Epidermal melanocyte (primary cell): ENCODE results near the gene ASB15.

Source experiments
- DNase-seq: peaks from one replicate; pipeline ENCODE4 v3.0.0; 2011; ENCODE audit warnings: low spot score; ENCODE audit not compliant: insufficient read length

Gene ASB15

DNA sequence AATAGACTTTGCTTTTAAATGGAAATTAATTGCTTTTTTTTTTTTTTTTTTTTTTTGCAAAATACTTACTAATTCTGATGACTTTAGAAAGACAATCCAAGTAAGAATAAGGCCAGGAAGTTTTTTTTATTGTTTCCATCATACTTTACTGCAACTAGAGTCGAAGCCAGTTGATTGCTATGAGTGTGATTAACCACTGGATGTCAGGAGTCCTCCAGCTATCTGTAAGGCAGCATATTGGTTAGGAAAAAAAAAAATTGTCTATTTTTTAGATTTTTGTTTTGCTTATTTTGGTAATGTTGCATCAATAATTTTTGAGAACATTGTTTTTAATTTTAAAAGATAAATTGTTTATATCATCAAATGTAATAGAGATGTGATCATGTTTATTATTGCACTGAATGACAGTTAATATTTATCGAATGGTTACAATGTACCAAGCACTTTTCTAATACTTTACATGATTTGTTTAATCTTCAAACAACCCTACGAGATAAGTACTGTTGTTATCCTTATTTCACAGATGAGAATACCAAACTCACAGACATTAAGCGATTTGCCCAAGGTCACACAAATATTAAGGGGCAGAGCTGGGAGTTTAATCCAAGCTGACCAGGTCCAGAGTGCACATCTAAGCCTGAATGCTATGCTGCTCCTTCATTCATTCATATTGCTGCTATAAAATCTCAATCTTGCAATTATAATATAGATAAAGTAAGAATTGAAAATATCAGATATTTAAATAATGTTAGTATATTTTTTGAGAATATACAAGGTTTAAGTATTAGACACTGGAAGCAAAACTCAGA is 34.1 kb downstream of the ASB15 start:
- DNase-seq = no peak

- no peak for DNase-seq
Measured at GRCh38 chr7:123637203-123637602, 35.6 kb downstream of the ASB15 start.

- DNase-seq = no peak
Measured at GRCh38 chr7:123637878-123638277, 36.3 kb downstream of the ASB15 start.

DNA sequence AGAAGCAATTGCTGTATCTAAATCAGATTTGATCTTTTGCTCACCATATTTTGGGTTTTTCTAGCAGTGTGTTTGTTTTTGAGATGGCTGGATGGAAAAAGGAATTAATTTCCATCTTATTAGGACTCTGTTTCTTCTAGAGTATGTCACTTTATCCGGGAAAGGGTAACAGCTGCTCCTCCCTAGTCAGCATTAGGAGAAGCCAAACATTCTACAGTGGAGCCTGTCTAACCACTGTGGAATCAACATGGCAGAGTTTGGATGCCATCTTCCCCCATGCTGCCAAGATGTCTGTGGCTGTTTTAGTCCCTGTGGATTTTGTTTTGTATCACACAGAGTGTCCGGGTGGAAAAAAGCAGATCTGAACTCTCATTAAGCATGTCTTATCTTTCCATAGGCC is 38.0 kb downstream of the ASB15 start:
- no peak for DNase-seq

- DNase-seq = no peak
Measured at GRCh38 chr7:123640583-123640982, 39.0 kb downstream of the ASB15 start.

- no peak for DNase-seq
Measured at GRCh38 chr7:123641901-123642300, 40.3 kb downstream of the ASB15 start.

- peak; percentile 37 for DNase-seq
Measured at GRCh38 chr7:123643495-123644441, 42.1 kb downstream of the ASB15 start.

DNA sequence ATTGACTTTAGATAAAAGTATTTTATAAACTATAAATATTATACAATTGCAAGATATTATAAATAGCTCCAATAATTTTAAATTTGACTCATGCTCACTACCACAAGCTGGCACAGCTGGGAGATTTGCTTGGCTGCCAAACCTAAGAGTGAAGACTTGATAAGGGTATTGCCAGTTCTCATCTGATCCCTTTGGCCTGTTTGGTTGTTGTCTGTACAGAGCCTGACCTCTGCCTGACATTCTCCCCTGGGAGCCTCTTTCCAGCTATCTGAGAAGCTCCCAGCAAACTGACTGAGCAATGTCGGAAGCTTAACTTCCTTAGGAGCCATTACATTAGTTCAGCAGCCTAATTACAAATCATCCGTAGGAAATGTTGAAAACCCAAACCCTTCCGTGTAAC is 43.9 kb downstream of the ASB15 start:
- no peak for DNase-seq

DNA sequence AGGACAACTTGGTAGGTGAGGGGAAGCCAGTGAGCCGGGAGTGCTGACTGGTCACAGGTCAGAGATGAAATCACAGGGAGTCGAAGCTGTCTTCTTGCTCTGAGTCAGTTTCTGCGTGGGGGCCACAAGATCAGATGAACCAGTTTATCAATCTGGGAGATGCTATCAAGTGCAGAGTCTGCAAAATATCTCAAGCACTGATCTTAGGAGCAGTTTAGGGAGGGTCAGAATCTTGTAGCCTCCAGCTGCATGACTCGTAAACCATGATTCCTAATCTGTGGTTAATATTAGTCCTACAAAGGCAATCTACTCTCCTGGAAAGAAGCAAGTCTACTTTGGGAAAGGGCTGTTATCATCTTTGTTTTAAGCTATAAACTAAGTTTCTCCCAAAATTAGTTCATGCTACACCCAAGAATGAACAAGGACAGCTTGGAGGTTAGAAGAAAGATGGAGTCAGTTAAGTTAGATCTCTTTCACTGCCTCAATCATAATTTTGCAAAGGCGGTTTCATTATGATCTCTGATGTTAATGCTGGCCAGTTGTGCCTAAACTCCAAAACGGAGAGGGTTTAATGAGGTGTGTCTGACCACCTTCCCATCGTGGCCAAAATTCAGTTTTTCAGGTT is 45.6 kb downstream of the ASB15 start:
- no peak for DNase-seq

DNA sequence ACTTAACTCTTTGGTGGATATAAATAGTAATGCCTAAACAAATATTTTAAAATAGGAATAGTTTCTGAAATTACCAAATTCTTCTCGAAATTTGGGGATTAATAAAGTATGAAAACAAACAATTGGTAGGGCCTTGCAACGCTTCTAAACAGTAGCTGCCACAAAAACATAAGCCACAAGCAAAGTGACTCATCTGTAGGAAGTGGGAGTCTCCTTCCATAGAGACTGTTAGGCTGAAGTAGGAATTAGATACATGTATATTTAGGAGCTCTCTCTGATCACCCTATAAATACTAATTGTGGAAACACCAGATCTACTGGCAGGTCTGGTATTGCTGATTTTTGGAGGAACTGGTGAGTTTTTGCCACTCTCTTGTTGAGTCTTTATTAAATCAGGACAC is 48.3 kb downstream of the ASB15 start:
- no peak for DNase-seq

DNA sequence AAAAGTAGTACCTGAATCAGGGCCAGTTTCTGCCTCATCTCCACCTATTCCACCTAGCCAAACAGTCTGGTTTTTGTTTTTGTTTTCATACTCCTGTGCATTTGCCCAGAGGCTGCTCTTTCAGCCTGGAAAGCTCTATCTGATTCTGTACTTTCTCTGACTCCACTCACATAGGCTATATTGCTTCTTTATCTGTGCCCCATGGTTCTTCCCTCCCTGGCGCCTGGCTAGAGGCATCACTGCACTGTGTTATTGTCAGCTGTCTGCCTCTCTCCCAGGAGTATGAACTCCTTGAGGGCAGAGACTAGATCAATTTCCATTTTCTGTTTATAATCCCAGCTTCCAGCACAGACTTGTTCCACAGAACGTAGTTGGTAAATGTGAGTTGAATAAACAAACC is 49.0 kb downstream of the ASB15 start:
- DNase-seq = no peak

- no peak for DNase-seq
Measured at GRCh38 chr7:123652406-123652805, 50.8 kb downstream of the ASB15 start.

DNA sequence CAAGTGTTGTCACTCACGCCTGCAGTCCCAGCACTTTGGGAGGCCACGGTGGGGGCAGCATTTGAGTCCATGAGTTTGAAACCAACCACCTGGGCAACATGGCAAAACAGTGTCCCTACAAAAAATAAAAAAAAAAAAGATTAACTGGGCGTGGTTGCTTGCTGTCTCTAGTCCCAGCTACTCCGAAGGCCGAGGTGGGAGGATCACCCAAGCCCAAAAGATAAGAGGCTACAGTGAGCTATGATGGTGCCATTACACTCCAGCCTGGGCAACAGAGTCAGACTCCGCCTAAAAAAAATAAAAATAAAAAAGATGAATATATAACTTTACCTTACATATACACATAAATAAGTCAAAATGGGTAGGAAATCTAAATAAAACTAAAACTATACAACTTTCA is 51.5 kb downstream of the ASB15 start:
- no peak for DNase-seq

GRCh38 chr7:123655614-123656013 is 54.0 kb downstream of the ASB15 start, which contains the start of gene LMOD2:
TSS of gene LMOD2 (plus strand) at chr7:123655866. CDS start at chr7:123655964, 98 bp downstream.
- DNase-seq = no peak

- no peak for DNase-seq
Measured at GRCh38 chr7:123656544-123657303, 55.1 kb downstream of the ASB15 start.

DNA sequence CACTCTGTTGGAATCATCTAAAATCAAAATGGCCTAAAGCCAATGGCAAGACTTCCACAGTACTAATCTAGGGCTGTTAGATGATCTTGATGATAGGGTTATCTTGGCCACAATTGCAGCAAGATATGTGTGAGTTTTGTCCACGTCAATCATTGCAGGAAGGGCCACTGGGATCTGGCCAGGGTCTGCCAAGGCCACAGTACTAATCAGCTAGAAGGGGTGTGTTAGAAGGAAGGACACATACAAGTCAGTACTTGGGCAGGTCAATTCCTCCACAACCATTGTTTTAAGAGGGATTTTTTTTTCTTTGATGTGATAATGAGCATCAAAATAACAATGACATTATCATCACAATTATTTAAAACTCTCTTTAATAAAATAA is 55.7 kb downstream of the ASB15 start:
- DNase-seq = no peak

- no peak for DNase-seq
Measured at GRCh38 chr7:123658023-123658422, 56.4 kb downstream of the ASB15 start.

DNA sequence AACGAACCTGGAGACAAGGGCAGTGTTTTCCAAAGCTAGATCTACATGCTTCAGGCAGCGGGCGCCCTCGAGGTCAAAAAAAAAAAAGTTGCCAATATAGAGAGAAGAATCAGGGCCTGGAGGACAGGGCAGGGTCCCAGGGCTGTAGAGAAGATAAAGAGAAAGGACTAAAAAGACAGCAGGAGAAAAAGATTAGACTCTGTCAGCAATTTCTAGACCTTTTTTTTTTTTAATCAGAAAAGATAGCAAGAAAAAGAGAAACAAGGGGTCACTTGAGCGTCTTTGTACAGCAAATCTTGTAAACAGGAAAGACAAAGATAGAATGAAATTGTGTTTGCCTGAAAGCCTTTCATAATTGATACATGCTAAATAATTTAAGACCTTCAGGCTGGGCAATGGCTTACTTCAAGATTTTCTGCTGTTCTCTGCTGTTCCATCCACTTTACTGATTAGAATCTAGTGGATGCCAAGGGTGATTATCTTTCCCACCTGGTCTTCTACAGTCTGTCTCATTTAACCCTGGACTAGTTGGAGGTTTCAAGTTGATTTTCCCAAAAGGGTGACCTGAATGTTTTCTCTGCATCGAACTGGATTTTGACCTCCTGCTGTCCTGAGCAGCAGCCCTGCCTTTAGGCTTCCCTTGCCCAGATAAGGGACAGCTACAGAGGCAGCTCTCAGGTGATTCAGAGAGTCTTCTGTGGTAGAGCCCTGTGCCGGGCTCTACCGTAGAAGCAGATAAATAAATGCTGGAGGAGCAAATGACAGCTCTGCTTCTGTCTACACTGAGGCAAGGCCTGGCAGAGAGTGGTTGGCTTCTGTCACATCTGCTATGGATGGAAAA is 59.1 kb downstream of the ASB15 start:
- no peak for DNase-seq

GRCh38 chr7:123661765-123662164 is 60.1 kb downstream of the ASB15 start:
- DNase-seq = no peak

GRCh38 chr7:123662293-123662692 is 60.7 kb downstream of the ASB15 start:
- DNase-seq = no peak
